Activated T-cell treated with anti-CD3 and anti-CD28 coated beads for 48 hours (primary cell): ENCODE data around the gene CTAGE9.

Experiments used
- DNase-seq: peaks from one replicate; pipeline ENCODE4 v3.0.0-alpha.2; 2020; ENCODE audit warnings: low read depth

The CTAGE9 gene

DNA sequence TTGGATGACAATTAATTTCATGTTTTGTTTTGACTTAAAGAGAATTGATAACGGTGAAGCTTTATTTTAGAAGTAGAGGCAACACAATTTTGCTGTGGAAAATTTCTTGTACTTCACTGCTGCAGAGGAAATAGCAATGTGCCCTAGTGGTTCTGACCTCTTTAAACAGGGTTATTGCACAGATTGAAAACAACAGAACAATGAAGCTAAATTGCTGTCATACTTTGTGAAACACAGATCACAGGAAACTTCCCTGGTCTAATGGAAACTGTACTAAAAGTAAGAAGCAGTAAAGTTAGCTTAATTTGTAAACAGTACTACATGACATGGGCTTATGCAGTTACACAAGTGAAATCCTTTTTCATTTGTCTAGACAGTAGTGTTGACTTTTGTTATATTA is 40.9 kb downstream of the CTAGE9 start:
- DNase-seq, result no peak

DNA sequence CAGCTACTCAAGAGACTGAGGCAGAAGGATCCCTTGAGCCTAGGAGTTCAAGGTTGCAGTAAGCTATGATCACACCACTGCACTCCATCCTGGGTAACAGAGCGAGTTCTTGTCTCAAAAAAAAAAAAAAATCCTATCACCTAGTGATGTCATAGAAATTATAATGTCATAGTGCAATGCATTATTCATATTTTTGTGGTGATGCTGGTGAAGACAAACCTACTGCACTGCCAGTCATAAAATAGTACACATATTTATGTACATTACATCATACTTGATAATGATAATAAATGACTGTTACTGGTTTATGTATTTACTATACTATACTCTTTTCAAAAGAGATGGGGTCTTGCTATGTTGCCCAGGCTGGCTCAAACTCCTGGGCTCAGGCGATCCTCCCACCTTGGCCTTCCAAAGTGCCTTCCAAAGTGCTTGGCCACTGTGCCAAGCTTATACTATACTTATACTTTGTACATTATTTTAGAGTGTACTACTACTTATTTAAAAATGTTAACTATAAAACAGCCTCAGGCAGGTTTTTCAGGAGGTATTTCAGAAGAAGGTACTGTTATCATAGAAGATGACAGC is 47.1 kb downstream of the CTAGE9 start:
- no peak for DNase-seq

DNA sequence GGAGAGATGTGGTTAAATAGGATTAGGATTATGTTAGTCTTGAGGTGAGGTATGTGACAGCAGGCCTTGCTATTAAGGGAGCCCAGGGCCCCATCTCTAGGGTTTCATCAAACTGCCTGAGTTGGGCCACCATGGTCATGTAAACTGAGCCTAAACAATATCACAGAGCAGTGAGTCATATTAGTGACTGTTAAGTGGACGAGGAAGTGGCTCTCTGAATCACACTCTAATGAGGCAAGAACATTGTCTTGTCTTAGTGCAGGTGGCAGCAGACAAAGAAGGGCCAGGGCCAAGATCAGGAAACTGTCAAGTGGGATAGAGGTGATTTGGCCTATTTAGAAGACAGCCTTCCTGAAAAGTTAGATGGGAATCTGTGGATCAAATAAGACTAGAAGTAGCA is 50.6 kb downstream of the CTAGE9 start:
- no peak for DNase-seq
